Astrocyte (in vitro differentiated cells and primary cell): ENCODE data around the gene SSR4. TPM values are rescaled to one million over a fixed set of nuclear protein-coding genes. Genes with fewer than 3 reads are reported as not detected.

ENCODE experiments used
- DNase-seq: peaks from one replicate; pipeline ENCODE4 v3.0.0-alpha.2; 2010; ENCODE audit warnings: low read depth
- FAIRE-seq: peaks from 2 replicates; lab custom pipeline; 2011; peaks lifted over from hg19 to GRCh38; lab: Jason Lieb, UNC
- H2AFZ ChIP-seq: 2 replicates; pipeline ENCODE4 v1.6.0; 2012; ENCODE audit warnings: low read depth, low read length, inconsistent platforms
- H3K27ac ChIP-seq: 2 replicates; pipeline ENCODE4 v1.5.1; 2011; ENCODE audit warnings: low read depth, low read length, inconsistent platforms
- H3K27me3 ChIP-seq: 2 replicates; pipeline ENCODE4 v1.6.0; 2011; ENCODE audit warnings: low read length, inconsistent platforms; ENCODE audit not compliant: insufficient read depth
- H3K36me3 ChIP-seq: 2 replicates; pipeline ENCODE4 v1.5.1; 2011; ENCODE audit warnings: low read length, inconsistent platforms; ENCODE audit not compliant: insufficient read depth
- H3K4me1 ChIP-seq: 2 replicates; pipeline ENCODE4 v1.5.1; 2011; ENCODE audit warnings: low read length, inconsistent platforms; ENCODE audit not compliant: insufficient read depth
- H3K4me2 ChIP-seq: 2 replicates; pipeline ENCODE4 v1.6.0; 2012; ENCODE audit warnings: low read length, inconsistent platforms
- H3K4me3 ChIP-seq: 2 replicates; pipeline ENCODE4 v1.5.1; 2011; ENCODE audit warnings: low read depth, mild to moderate bottlenecking, low read length, inconsistent platforms; ENCODE audit not compliant: insufficient read depth
- H3K79me2 ChIP-seq: 2 replicates; pipeline ENCODE4 v1.6.0; 2012; ENCODE audit warnings: mild to moderate bottlenecking, low read length, inconsistent platforms; ENCODE audit not compliant: insufficient read depth
- H3K9ac ChIP-seq: 2 replicates; pipeline ENCODE4 v1.6.0; 2012; ENCODE audit warnings: mild to moderate bottlenecking, low read length, inconsistent platforms
- H3K9me3 ChIP-seq: 2 replicates; pipeline ENCODE4 v1.5.1; 2012; ENCODE audit warnings: low read depth, mild to moderate bottlenecking, low read length, inconsistent platforms; ENCODE audit not compliant: insufficient read depth
- H4K20me1 ChIP-seq: 2 replicates; pipeline ENCODE4 v1.6.0; 2012; ENCODE audit warnings: low read length, inconsistent platforms; ENCODE audit not compliant: insufficient read depth
- H3K27ac Mint-ChIP-seq: one replicate; pipeline ENCODE4 v1.8.0; 2021; ENCODE audit warnings: mild to moderate bottlenecking, mixed read lengths; ENCODE audit not compliant: unreplicated experiment
- H3K27me3 Mint-ChIP-seq: one replicate; pipeline ENCODE4 v1.8.0; 2021; ENCODE audit warnings: low read depth, mixed read lengths; ENCODE audit not compliant: unreplicated experiment
- H3K36me3 Mint-ChIP-seq: one replicate; pipeline ENCODE4 v1.8.0; 2021; ENCODE audit warnings: low read depth, mixed read lengths; ENCODE audit not compliant: unreplicated experiment
- H3K4me1 Mint-ChIP-seq: one replicate; pipeline ENCODE4 v1.8.0; 2021; ENCODE audit warnings: low read depth, mixed read lengths; ENCODE audit not compliant: unreplicated experiment
- H3K4me3 Mint-ChIP-seq: one replicate; pipeline ENCODE4 v1.8.0; 2021; ENCODE audit warnings: mild to moderate bottlenecking, moderate library complexity, mixed read lengths; ENCODE audit not compliant: unreplicated experiment
- H3K9me3 Mint-ChIP-seq: one replicate; pipeline ENCODE4 v1.8.0; 2021; ENCODE audit warnings: mild to moderate bottlenecking, mixed read lengths; ENCODE audit not compliant: unreplicated experiment
- CTCF ChIP-seq: IDR thresholded peaks from 2 replicates; pipeline ENCODE4 v1.5.1; 2011; ENCODE audit warnings: low read depth, mild to moderate bottlenecking, inconsistent platforms, low read length, moderate library complexity; ENCODE audit not compliant: insufficient read depth
- EZH2 ChIP-seq: IDR thresholded peaks from 2 replicates; pipeline ENCODE4 v1.6.1; 2012; ENCODE audit warnings: mild to moderate bottlenecking, low read length, inconsistent platforms; ENCODE audit not compliant: insufficient read depth
- total RNA-seq: library from RNA; stranded (reverse); gene quantifications from 2 replicates; pipeline ENCODE4 v1.2.1, GENCODE V29; 2021

Gene SSR4
- total RNA-seq, 1 donor from 2014 or later = 252 TPM

GRCh38 chrX:153769865-153770600, 24.4 kb upstream of the SSR4 start:
- no peak for FAIRE-seq
- Histone ChIP-seq H3K4me3 (no peak overlapping the region), H4K20me1 (no peaks in the 10 kb centered on the region), H3K36me3 (no peaks in the 10 kb centered on the region), H3K9me3 (no peaks in the 10 kb centered on the region), H3K79me2 (no peaks in the 10 kb centered on the region), H3K4me2 (no peak overlapping the region), H2AFZ (no peak overlapping the region), H3K27ac (no peak overlapping the region), H3K9ac (no peak overlapping the region), H3K27me3 (no peaks in the 10 kb centered on the region), H3K4me1 (peaks cover 18% of the 10 kb centered on the region)
- DNase-seq = no peak
- TF ChIP-seq CTCF (no peak), EZH2 (no peak)
- H3K27ac Mint-ChIP-seq = no peak overlapping the region
- H3K9me3 Mint-ChIP-seq = no peaks in the 10 kb centered on the region
- no peaks in the 10 kb centered on the region for H3K4me1 Mint-ChIP-seq
- H3K4me3 Mint-ChIP-seq = no peak overlapping the region
- no peaks in the 10 kb centered on the region for H3K36me3 Mint-ChIP-seq
- no peaks in the 10 kb centered on the region for H3K27me3 Mint-ChIP-seq

GRCh38 chrX:153770601-153771414, 23.7 kb upstream of the SSR4 start:
- Mint-ChIP-seq H3K4me1 (no peaks in the 10 kb centered on the region), H3K9me3 (no peaks in the 10 kb centered on the region)
- no peak for FAIRE-seq

More at GRCh38 chrX:153770601-153771414, 23.7 kb upstream of the SSR4 start:
- no peak for DNase-seq
- Histone ChIP-seq H3K27ac (no peak overlapping the region), H3K4me2 (no peak overlapping the region), H3K79me2 (no peaks in the 10 kb centered on the region), H3K9ac (no peak overlapping the region), H3K27me3 (no peaks in the 10 kb centered on the region), H3K9me3 (no peaks in the 10 kb centered on the region), H4K20me1 (no peaks in the 10 kb centered on the region), H3K4me1 (peaks cover 11% of the 10 kb centered on the region), H2AFZ (no peak overlapping the region), H3K4me3 (no peak overlapping the region), H3K36me3 (no peaks in the 10 kb centered on the region)
- no peak overlapping the region for H3K4me3 Mint-ChIP-seq
- TF ChIP-seq EZH2 (no peak), CTCF (no peak)
- no peak overlapping the region for H3K27ac Mint-ChIP-seq
- H3K27me3 Mint-ChIP-seq = no peaks in the 10 kb centered on the region
- no peaks in the 10 kb centered on the region for H3K36me3 Mint-ChIP-seq
